Right ventricle myocardium inferior (tissue), 1 donor: ENCODE measurements around the gene NRP2. TPM values are rescaled to one million over a fixed set of nuclear protein-coding genes. Genes with fewer than 3 reads are reported as not detected.

Experiments
- ATAC-seq: fragments of 200-7000 bp; cut with Tn5 transposase; one replicate; pipeline ENCODE4 v1.9.1; 2020; ENCODE audit warnings: mild to moderate bottlenecking, moderate library complexity
- DNase-seq: peaks from one replicate; pipeline ENCODE4 v3.0.0; 2021; ENCODE audit errors: missing footprints
- intact Hi-C: fragments of 100-400 bp; cut with DNase I; formaldehyde crosslinking; loops from one replicate; pipeline ENCODE4 v1.11.0; 2022
- total RNA-seq: library from RNA; stranded (reverse); fragmentation: NEBNext Ultra II Directional; extraction: Animal tissue kit (Norgen Biotek cat#: 25700); gene quantifications from one replicate; pipeline ENCODE4 v1.2.1, GENCODE V29; 2021
- donor health status: DM: no; HTN: yes; CAD: no; lungs with severe emphysema.

The NRP2 gene
- total RNA-seq, 1 donor from 2014 or later: 7.6 TPM

- no peak for DNase-seq
- intact Hi-C loops: no loop called here
- ATAC-seq: no peak
Measured at GRCh38 chr2:205806143-205806905, 124.0 kb downstream of the NRP2 start.

- ATAC-seq: no peak
- intact Hi-C loops: no loop called here
Measured at GRCh38 chr2:205807229-205807628, 124.9 kb downstream of the NRP2 start.

GRCh38 chr2:205807758-205808157 is 125.5 kb downstream of the NRP2 start:
- DNase-seq: no peak
- intact Hi-C loops: no loop called here
- ATAC-seq: no peak

More at GRCh38 chr2:205807229-205807628, 124.9 kb downstream of the NRP2 start:
- DNase-seq: no peak

- intact Hi-C loops: no loop called here
- DNase-seq: no peak
- peak; percentile 80 for ATAC-seq
Measured at GRCh38 chr2:205808486-205809121, 126.3 kb downstream of the NRP2 start.

GRCh38 chr2:205811387-205811786 is 129.1 kb downstream of the NRP2 start:
- DNase-seq: no peak
- intact Hi-C loops: no loop called here
- no peak for ATAC-seq

- ATAC-seq (no peak), DNase-seq (no peak)
- intact Hi-C loops: no loop called here
Measured at GRCh38 chr2:205814039-205814364, 131.7 kb downstream of the NRP2 start.

- intact Hi-C loops: no loop called here
- DNase-seq (no peak), ATAC-seq (no peak)
Measured at GRCh38 chr2:205815673-205816072, 133.4 kb downstream of the NRP2 start.

- ATAC-seq (no peak), DNase-seq (no peak)
- intact Hi-C loops: no loop called here
Measured at GRCh38 chr2:205816268-205816667, 134.0 kb downstream of the NRP2 start.

GRCh38 chr2:205822579-205822978 is 140.3 kb downstream of the NRP2 start:
- DNase-seq (no peak), ATAC-seq (no peak)
- intact Hi-C loops: no loop called here

- DNase-seq (no peak), ATAC-seq (no peak)
- intact Hi-C loops: no loop called here
Measured at GRCh38 chr2:205827809-205828365, 145.6 kb downstream of the NRP2 start.

GRCh38 chr2:205833864-205834263 is 151.6 kb downstream of the NRP2 start:
- intact Hi-C loops: no loop called here
- no peak for ATAC-seq
- DNase-seq: no peak

- no peak for ATAC-seq
- DNase-seq: no peak
- intact Hi-C loops: no loop called here
Measured at GRCh38 chr2:205834796-205835195, 152.5 kb downstream of the NRP2 start.

GRCh38 chr2:205835251-205835791 is 153.0 kb downstream of the NRP2 start:
- intact Hi-C loops: no loop called here
- DNase-seq (no peak), ATAC-seq (no peak)

GRCh38 chr2:205835923-205836322 is 153.6 kb downstream of the NRP2 start:
- DNase-seq (no peak), ATAC-seq (no peak)
- intact Hi-C loops: no loop called here

- intact Hi-C loops: no loop called here
- ATAC-seq: peak; percentile 54
- no peak for DNase-seq
Measured at GRCh38 chr2:205836477-205837221, 154.3 kb downstream of the NRP2 start.

GRCh38 chr2:205837663-205838062 is 155.4 kb downstream of the NRP2 start:
- intact Hi-C loops: no loop called here
- DNase-seq (no peak), ATAC-seq (no peak)

- ATAC-seq: no peak
- intact Hi-C loops: no loop called here
- DNase-seq: no peak
Measured at GRCh38 chr2:205845446-205845845, 163.1 kb downstream of the NRP2 start.
